ENCODE measurements around the gene CCDC141. TPM values are rescaled to one million over a fixed set of nuclear protein-coding genes. Genes with fewer than 3 reads are reported as not detected.

The CCDC141 gene
- total RNA-seq, 1 experiment from 2014 or later: 0.30 TPM

GRCh38 chr2:178912416-178913048 is 137.4 kb downstream of the CCDC141 start:
- no TSS peak for BruUV-seq (replicated peaks)
- Histone ChIP-seq H3K9me2 (ENCODE audit: insufficient read depth) (no peaks in the 10 kb centered on the region), H3K79me2 (ENCODE audit: insufficient read depth, low read length) (no peaks in the 10 kb centered on the region), H3K4me3 (replicated peaks in 1 of 2; ENCODE audit: low read depth in 1 of 2, low read length in 2 of 2) (no peak overlapping the region), H2AFZ (ENCODE audit: low read depth, low read length, poor library complexity, severe bottlenecking) (no peak overlapping the region), H3K27ac (ENCODE audit: low read depth, low read length) (no peak overlapping the region), H3K27me3 (ENCODE audit: insufficient read depth, low read length) (no peaks in the 10 kb centered on the region), H3K9ac (ENCODE audit: low read length) (no peak overlapping the region), H3K36me3 (ENCODE audit: control insufficient read depth in 1 of 2, insufficient read depth in 2 of 2, low read length in 2 of 2) (no peaks in the 10 kb centered on the region), H3K9me3 (ENCODE audit: control insufficient read depth in 1 of 2, insufficient read depth in 1 of 2, low read depth in 1 of 2, low read length in 2 of 2) (no peaks in the 10 kb centered on the region), H3K4me2 (ENCODE audit: low read length) (no peak overlapping the region), H4K20me1 (ENCODE audit: insufficient read depth) (no peaks in the 10 kb centered on the region), H3K4me1 (ENCODE audit: control insufficient read depth in 1 of 2, insufficient read depth in 2 of 2, low read length in 2 of 2) (no peaks in the 10 kb centered on the region)
- ATAC-seq (no peak), DNase-seq (ENCODE audit: low read depth, low spot score) (no peak)
- ChIA-PET POLR2A (no interaction called here), RAD21 (ENCODE audit: low non-redundant PET in 1 of 2, low total read pairs in 2 of 2, uncharacterized antibody in 2 of 2, unreplicated experiment in 2 of 2) (no interaction called here), CTCF (interaction anchor here (1.0 to 1.2 kb wide), 2 partner anchors 21 to 151 kb away, joined by 3 to 4 read pairs; no protein-coding TSS in a partner anchor)
- TF ChIP-seq ZFX (IDR thresholded peaks at IDR 0.05) (no peak), RAD21 (IDR thresholded peaks at IDR 0.05; ENCODE audit: low read depth) (no peak), SP1 (IDR thresholded peaks at IDR 0.05; ENCODE audit: low read depth) (no peak), ZNF274 (IDR thresholded peaks at IDR 0.05; ENCODE audit: low read depth, low read length) (no peak), REST (IDR thresholded peaks at IDR 0.05; ENCODE audit: low read depth) (no peak), MAX (IDR thresholded peaks at IDR 0.05) (no peak), EZH2 (IDR thresholded peaks at IDR 0.05) (no peak)
- intact Hi-C loops (cut with micrococcal nuclease): loop anchor here (5.0 kb wide), 1 partner anchor 215 kb away; no protein-coding TSS in a partner anchor

All from HCT116 (cell line).